Cerebellar cortex (tissue), 1 donor: Measurements from ENCODE around the gene GUCY2C.

Experiments used
- DNase-seq: peaks from one replicate; pipeline ENCODE4 v3.0.0-alpha.2; 2015; ENCODE audit warnings: low spot score

Gene GUCY2C

GRCh38 chr12:14567351-14568162 is 128.8 kb downstream of the GUCY2C start, which contains the start of gene PLBD1:
TSS of gene PLBD1 (minus strand) at chr12:14567883. CDS start at chr12:14567696, 187 bp downstream.
- DNase-seq = peak; percentile 3

DNA sequence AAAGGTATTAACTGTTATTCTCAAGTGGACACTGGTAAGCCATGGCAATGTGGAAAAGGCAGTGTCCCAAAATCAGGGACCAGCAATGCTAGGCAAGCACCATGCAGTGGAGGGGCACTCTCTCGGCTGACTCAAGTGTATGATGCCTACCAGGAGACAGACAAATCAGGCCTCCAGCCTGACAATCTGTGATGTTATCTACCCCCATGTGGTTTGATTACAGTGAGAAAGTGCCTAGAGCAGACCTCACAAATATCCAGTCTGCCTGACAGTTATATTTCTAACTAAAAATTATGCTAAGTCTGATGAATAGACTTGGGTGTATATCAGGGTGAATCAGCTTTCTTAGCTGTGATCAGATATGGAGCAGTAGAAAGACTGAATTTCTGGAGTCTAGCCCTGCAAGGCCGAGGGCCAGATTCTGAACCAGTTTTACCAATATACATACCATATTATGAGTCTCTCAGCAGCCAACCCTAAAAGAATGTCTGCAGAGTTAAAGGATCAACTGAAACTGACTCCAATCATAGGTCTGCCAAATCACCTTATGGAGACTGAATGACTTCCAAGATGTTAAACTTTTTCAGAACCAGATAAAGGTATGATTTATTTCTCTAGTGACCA is 132.0 kb downstream of the GUCY2C start:
- no peak for DNase-seq

GRCh38 chr12:14563046-14563445 is 133.4 kb downstream of the GUCY2C start:
- DNase-seq = no peak
